Measurements from ENCODE around the gene EDA. TPM values are rescaled to one million over a fixed set of nuclear protein-coding genes. Genes with fewer than 3 reads are reported as not detected.
A peak's percentile ranks its signal among the peaks of the same experiment; 100 is the strongest.

Gene EDA
- 4.5 TPM for polyA plus RNA-seq (2013, experiment 1 of 2)
- 5.6 TPM for polyA plus RNA-seq (2013, experiment 2 of 2)

DNA sequence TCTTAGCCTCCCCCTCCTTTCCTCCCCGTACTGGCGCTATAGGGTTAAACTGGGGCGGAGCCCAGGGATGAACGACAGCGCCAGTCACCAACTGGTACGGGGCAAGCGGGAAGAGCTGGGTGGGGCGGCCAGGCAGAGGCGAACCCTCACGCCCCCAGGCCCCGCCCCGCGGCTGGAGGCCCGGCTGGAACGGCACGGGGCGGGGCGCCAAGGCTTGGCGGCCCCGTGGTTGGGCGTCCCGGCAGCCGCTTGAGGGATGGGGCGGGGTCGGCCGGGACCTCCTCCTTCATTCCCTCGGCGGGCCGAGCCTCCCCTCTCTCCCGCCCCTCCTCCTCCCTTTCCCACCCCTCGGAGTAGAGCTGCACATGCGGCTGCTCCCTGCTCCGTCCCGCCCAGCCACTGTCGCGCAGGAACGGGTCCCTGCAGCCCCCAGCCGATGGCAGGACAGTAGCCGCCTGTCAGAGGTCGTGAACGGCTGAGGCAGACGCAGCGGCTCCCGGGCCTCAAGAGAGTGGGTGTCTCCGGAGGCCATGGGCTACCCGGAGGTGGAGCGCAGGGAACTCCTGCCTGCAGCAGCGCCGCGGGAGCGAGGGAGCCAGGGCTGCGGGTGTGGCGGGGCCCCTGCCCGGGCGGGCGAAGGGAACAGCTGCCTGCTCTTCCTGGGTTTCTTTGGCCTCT is at the start of gene EDA:
Gene EDA (plus strand): TSS at position 335 of the 678 bp plus-strand sequence.
- Histone ChIP-seq H3K9ac (ENCODE audit: low read depth, low read length) (peak within 1 kb of the TSS; percentile 55; the same call in 1 of the 2 replicates), H3K4me3 (ENCODE audit: low read length) (peak within 1 kb of the TSS; percentile 67), H3K36me3 (ENCODE audit: insufficient read depth, low read length) (no peaks in the 10 kb centered on the region), H3K27ac (ENCODE audit: low read depth, low read length) (no peak within 1 kb of the TSS), H3K9me3 (ENCODE audit: insufficient read depth, low read depth, low read length) (no peaks in the 10 kb centered on the region), H3K4me1 (ENCODE audit: insufficient read depth, low read length) (0 out of 2 replicates have a peak, but pooled peaks cover 6% of the 10 kb centered on the region), H3K27me3 (ENCODE audit: insufficient read depth, low read length) (peaks cover 18% of the 10 kb centered on the region)
- under 1% methylated on average over 47 of the region's 56 CpGs for WGBS

DNA sequence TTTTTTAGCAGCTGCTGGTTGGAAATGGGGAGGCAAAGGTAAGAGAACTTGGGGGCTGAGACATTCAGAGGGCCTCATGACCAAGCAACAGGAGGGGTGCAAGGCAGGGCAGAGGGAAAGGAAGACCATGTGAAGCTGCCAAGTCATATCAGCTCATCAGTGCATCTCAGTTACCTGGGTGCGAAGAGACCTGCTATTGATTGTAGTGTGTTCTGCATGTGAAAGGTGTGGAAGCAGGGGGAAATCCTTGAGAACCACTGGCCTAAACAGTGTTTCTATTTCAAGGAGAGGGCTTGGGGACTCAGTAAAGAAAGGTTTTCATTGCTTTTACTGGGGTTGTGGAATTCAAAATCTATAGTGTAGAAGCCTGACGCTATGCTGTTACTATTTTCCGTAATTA is 47.1 kb upstream of the EDA start:
- no peak overlapping the region for H3K27ac ChIP-seq (ENCODE audit: low read depth, low read length)
- H3K4me1 ChIP-seq (ENCODE audit: insufficient read depth, low read length), result no peaks in the 10 kb centered on the region
- H3K27me3 ChIP-seq (ENCODE audit: insufficient read depth, low read length), result no peaks in the 10 kb centered on the region
- no peaks in the 10 kb centered on the region for H3K36me3 ChIP-seq (ENCODE audit: insufficient read depth, low read length)
- H3K9ac ChIP-seq (ENCODE audit: low read depth, low read length), result no peak overlapping the region
- WGBS, result 83% methylated on average over 3 of the region's 3 CpGs
- H3K4me3 ChIP-seq (ENCODE audit: low read length), result no peak overlapping the region
- 0 out of 2 replicates have a peak, but pooled peaks cover 4% of the 10 kb centered on the region for H3K9me3 ChIP-seq (ENCODE audit: insufficient read depth, low read depth, low read length)

DNA sequence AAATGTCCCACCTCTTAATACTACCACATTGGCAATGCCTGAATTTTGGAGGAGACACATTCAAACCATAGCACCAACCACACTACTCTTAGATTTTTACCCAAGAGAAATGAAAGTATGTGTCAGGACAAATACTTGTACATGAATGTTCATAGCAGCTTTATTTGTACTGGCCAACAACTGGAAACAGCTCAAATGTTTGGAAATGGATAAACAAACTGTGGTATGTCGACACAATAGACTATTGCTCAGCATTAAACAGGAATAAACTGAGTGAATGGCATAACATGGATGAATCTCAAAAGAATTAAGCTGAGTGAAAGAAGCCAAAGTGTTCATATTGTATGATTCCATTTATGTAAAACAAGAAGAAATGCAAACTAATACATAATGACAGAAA is 18.5 kb upstream of the EDA start:
- H3K4me1 ChIP-seq (ENCODE audit: insufficient read depth, low read length), result no peaks in the 10 kb centered on the region
- WGBS, result 94% methylated on average over 1 of the region's 1 CpG
- no peaks in the 10 kb centered on the region for H3K36me3 ChIP-seq (ENCODE audit: insufficient read depth, low read length)
- H3K9me3 ChIP-seq (ENCODE audit: insufficient read depth, low read depth, low read length), result no peaks in the 10 kb centered on the region
- no peak overlapping the region for H3K4me3 ChIP-seq (ENCODE audit: low read length)
- no peak overlapping the region for H3K9ac ChIP-seq (ENCODE audit: low read depth, low read length)
- no peak overlapping the region for H3K27ac ChIP-seq (ENCODE audit: low read depth, low read length)
- H3K27me3 ChIP-seq (ENCODE audit: insufficient read depth, low read length), result no peaks in the 10 kb centered on the region

DNA sequence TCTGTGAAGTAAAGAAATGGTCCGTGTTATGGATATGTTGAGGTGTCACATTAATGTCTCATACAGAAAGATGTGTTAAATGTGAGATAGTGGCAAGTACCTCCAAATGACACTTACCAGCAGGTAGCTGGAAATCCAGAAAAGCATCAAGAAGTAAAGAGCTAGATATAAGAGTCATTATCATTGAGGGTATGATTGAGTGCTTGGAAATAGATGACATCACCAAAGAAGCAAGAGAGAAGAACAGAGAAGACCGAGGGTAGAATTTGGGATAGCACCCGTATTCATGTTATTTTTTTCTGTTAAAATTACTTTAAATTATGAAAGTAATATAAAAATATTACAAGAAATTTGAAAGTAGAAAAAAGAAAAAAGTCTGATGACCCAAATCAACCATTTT is 15.7 kb upstream of the EDA start:
- WGBS, result 88% methylated on average over 1 of the region's 3 CpGs
- Histone ChIP-seq H3K27ac (ENCODE audit: low read depth, low read length) (no peak overlapping the region), H3K9me3 (ENCODE audit: insufficient read depth, low read depth, low read length) (no peaks in the 10 kb centered on the region), H3K4me1 (ENCODE audit: insufficient read depth, low read length) (peaks cover 13% of the 10 kb centered on the region), H3K36me3 (ENCODE audit: insufficient read depth, low read length) (no peaks in the 10 kb centered on the region), H3K4me3 (ENCODE audit: low read length) (no peak overlapping the region), H3K9ac (ENCODE audit: low read depth, low read length) (no peak overlapping the region), H3K27me3 (ENCODE audit: insufficient read depth, low read length) (no peaks in the 10 kb centered on the region; the same call in 1 of the 2 replicates)

DNA sequence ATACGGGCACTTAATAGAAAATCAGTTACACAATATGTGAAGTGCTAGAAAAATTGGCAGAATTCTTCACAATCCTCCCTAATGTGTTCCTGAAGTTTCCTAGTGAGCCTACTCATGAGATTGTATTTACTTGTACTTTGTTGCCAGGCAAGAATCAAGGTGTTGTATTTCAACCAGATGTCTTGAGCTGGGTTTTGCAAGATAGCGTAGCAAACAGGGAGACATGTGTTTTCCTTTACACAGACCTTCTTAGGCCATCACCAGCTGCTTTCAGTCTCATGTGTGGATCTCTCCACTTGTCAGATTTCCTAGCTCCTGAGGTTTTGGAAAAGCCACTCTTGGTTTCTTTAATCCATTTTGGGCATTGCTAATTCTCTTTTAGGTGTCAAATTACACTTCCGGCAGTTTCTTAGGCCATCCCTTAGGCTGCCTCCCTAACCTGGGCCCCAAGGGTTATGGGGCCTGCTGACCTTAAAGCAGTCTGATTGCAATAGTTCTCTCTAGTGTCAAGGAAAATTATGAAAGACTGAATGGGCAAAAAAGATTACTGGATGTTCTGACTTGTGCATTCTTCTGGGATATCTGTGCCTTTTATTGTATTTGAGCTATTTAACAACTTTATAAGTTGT is 12.2 kb upstream of the EDA start:
- Histone ChIP-seq H3K4me3 (ENCODE audit: low read length) (no peak overlapping the region), H3K27ac (ENCODE audit: low read depth, low read length) (no peak overlapping the region), H3K9ac (ENCODE audit: low read depth, low read length) (no peak overlapping the region), H3K27me3 (ENCODE audit: insufficient read depth, low read length) (no peaks in the 10 kb centered on the region; the same call in 1 of the 2 replicates), H3K4me1 (ENCODE audit: insufficient read depth, low read length) (peaks cover 21% of the 10 kb centered on the region), H3K9me3 (ENCODE audit: insufficient read depth, low read depth, low read length) (no peaks in the 10 kb centered on the region), H3K36me3 (ENCODE audit: insufficient read depth, low read length) (no peaks in the 10 kb centered on the region)
- 66% methylated on average over 2 of the region's 3 CpGs for whole genome bisulfite sequencing

DNA sequence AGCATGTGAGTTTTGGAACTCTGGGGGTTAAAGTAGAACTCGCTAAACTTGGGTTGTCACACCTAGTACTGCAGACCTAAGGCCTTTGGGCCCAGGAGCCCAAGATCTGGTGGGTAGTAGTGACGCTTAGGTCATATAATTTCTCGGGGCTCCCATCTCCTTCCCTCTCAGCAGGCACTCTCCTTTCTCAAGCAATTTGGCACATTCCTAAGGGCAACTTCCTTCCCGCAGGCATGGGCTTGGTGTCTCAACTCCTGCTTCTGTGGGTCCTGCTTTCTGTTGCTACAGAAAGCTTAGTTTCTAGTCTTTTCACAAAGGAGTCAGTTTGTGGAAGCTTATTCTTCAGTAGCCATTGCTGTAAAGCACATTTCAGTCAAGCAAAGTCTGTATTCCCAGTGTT is 10.4 kb upstream of the EDA start:
- H3K4me1 ChIP-seq (ENCODE audit: insufficient read depth, low read length), result peaks cover 21% of the 10 kb centered on the region
- no peaks in the 10 kb centered on the region for H3K9me3 ChIP-seq (ENCODE audit: insufficient read depth, low read depth, low read length)
- no peak overlapping the region for H3K4me3 ChIP-seq (ENCODE audit: low read length)
- H3K9ac ChIP-seq (ENCODE audit: low read depth, low read length), result no peak overlapping the region
- H3K27ac ChIP-seq (ENCODE audit: low read depth, low read length), result no peak overlapping the region
- H3K27me3 ChIP-seq (ENCODE audit: insufficient read depth, low read length), result no peaks in the 10 kb centered on the region; the same call in 1 of the 2 replicates
- 64% methylated on average over 4 of the region's 4 CpGs for WGBS
- no peaks in the 10 kb centered on the region for H3K36me3 ChIP-seq (ENCODE audit: insufficient read depth, low read length)

DNA sequence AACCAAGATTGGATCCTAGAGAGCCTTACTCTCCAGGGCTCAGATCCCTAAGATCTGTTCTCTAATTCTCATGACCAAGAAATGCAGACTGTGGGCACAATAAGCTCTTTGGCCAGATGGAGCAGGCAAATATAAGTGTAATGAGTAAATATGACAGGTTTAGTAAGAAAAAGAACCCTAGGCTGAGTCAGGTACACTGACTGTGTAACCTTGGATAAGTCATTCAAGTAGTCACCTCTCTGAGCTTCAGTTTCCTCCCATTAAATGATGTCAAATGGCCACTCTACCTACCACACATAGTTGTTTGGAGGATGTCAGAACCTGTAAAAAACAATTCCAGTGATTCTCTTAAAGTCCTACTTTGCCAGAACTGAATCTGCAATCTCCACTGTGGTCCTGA is 8.3 kb upstream of the EDA start:
- no peaks in the 10 kb centered on the region; the same call in 1 of the 2 replicates for H3K27me3 ChIP-seq (ENCODE audit: insufficient read depth, low read length)
- H3K4me1 ChIP-seq (ENCODE audit: insufficient read depth, low read length), result peaks cover 21% of the 10 kb centered on the region
- H3K27ac ChIP-seq (ENCODE audit: low read depth, low read length), result no peak overlapping the region
- no peaks in the 10 kb centered on the region for H3K9me3 ChIP-seq (ENCODE audit: insufficient read depth, low read depth, low read length)
- H3K4me3 ChIP-seq (ENCODE audit: low read length), result no peak overlapping the region
- H3K36me3 ChIP-seq (ENCODE audit: insufficient read depth, low read length), result no peaks in the 10 kb centered on the region
- no peak overlapping the region for H3K9ac ChIP-seq (ENCODE audit: low read depth, low read length)

DNA sequence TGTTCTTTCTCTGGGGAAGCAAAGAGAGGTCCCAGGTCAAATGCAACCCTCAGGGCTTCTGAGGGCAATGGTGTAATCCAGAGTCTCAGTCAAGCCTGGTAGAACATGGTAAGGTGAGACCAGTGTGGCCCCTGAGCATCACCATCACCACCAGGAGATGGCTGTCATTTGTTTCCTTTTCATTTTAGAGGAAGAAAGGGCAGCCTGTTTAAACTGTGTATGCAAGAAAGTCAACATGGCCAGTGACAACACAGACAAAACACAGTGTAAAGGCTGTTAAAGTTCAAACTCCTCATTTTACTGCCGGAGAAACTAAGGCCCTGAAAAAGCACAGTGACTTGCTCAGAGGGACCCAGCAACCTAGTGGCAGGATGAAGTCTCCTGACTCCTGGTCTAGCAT is 2.0 kb upstream of the EDA start:
- 0 out of 2 replicates have a peak, but pooled peaks cover 6% of the 10 kb centered on the region for H3K4me1 ChIP-seq (ENCODE audit: insufficient read depth, low read length)
- H3K36me3 ChIP-seq (ENCODE audit: insufficient read depth, low read length), result no peaks in the 10 kb centered on the region
- no peak overlapping the region for H3K9ac ChIP-seq (ENCODE audit: low read depth, low read length)
- no peak overlapping the region for H3K4me3 ChIP-seq (ENCODE audit: low read length)
- WGBS, result 100% methylated on average over 1 of the region's 1 CpG
- H3K27ac ChIP-seq (ENCODE audit: low read depth, low read length), result no peak overlapping the region
- H3K27me3 ChIP-seq (ENCODE audit: insufficient read depth, low read length), result peaks cover 18% of the 10 kb centered on the region
- no peaks in the 10 kb centered on the region for H3K9me3 ChIP-seq (ENCODE audit: insufficient read depth, low read depth, low read length)

DNA sequence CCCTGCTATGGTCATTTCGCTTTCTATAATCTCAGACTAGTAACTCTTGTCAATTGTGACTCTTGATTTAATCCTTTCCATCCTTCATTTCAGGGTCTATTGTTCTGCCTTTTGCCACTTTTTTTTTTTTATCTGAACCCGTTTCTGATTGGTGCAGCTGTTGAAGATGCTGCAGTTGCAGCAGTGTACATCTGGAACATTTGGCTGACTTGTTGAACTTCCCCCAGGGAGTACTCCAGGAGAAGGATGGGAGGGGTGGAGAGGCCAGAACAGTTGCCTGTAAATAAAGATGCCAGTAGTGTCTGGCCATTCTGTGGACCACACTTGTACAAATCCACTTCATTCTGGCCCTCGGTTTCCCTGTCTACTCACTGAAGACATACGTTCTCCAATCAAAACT is 1.0 kb upstream of the EDA start:
- no peak overlapping the region for H3K27ac ChIP-seq (ENCODE audit: low read depth, low read length)
- peaks cover 18% of the 10 kb centered on the region for H3K27me3 ChIP-seq (ENCODE audit: insufficient read depth, low read length)
- no peaks in the 10 kb centered on the region for H3K9me3 ChIP-seq (ENCODE audit: insufficient read depth, low read depth, low read length)
- H3K9ac ChIP-seq (ENCODE audit: low read depth, low read length), result no peak overlapping the region
- H3K4me1 ChIP-seq (ENCODE audit: insufficient read depth, low read length), result 0 out of 2 replicates have a peak, but pooled peaks cover 6% of the 10 kb centered on the region
- H3K36me3 ChIP-seq (ENCODE audit: insufficient read depth, low read length), result no peaks in the 10 kb centered on the region
- WGBS, result 64% methylated on average over 4 of the region's 4 CpGs
- peak overlapping the region; percentile 57 for H3K4me3 ChIP-seq (ENCODE audit: low read length)

DNA sequence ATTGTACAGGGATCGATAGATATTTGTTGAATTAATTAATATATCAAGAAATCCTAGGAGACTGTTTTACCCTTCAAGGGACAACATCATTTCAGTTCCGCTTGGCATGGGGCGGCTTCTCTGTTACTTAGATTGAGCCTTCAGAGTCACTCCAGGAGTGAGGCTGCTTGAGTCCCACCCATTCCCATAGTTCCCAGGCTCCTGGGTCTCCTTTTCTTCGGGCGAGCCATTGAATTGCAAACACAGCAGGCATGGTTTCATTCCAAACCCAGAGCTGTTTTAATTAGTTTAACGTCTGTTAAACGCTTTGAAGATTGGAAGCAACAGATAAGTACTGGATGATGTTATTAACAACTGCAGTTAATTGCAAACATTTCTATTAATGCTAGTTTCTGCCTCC is 571 bp upstream of the EDA start:
- H3K27ac ChIP-seq (ENCODE audit: low read depth, low read length), result no peak overlapping the region
- no peaks in the 10 kb centered on the region for H3K36me3 ChIP-seq (ENCODE audit: insufficient read depth, low read length)
- no peaks in the 10 kb centered on the region for H3K9me3 ChIP-seq (ENCODE audit: insufficient read depth, low read depth, low read length)
- WGBS, result 3% methylated on average over 6 of the region's 7 CpGs
- 0 out of 2 replicates have a peak, but pooled peaks cover 6% of the 10 kb centered on the region for H3K4me1 ChIP-seq (ENCODE audit: insufficient read depth, low read length)
- H3K27me3 ChIP-seq (ENCODE audit: insufficient read depth, low read length), result peaks cover 18% of the 10 kb centered on the region
- peak overlapping the region; percentile 57 for H3K4me3 ChIP-seq (ENCODE audit: low read length)
- no peak overlapping the region for H3K9ac ChIP-seq (ENCODE audit: low read depth, low read length)

DNA sequence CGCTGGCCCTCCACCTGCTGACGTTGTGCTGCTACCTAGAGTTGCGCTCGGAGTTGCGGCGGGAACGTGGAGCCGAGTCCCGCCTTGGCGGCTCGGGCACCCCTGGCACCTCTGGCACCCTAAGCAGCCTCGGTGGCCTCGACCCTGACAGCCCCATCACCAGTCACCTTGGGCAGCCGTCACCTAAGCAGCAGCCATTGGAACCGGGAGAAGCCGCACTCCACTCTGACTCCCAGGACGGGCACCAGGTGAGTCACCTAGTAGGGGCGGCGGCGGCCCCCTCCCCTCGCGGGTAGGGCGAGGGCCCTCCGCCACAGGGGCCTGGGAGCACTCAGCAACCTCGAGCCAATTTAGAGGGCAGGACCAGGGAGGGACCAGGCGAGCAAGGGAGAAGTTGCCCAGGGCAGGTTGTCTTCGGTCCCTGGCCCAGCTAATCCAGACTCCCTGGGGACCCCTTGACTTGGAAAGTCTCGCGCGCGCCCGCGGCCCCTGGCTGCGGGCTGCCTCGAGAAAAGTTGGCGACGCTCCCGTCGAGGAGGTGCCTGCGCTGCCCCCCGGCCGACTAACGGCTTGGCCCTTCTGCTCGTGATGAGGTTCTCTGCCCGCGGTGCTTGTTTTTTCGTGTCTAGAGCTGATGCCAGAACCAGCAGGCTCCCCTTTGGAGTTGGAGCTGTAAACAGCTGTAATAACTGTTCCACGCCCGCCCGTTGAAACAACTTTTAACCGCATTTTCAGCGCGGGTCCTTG is 717 bp downstream of the EDA start:
- H3K27me3 ChIP-seq (ENCODE audit: insufficient read depth, low read length), result peaks cover 18% of the 10 kb centered on the region
- peak overlapping the region; percentile 55; the same call in 1 of the 2 replicates for H3K9ac ChIP-seq (ENCODE audit: low read depth, low read length)
- H3K4me3 ChIP-seq (ENCODE audit: low read length), result peak overlapping the region; percentile 67
- under 1% methylated on average over 53 of the region's 53 CpGs for WGBS
- 0 out of 2 replicates have a peak, but pooled peaks cover 6% of the 10 kb centered on the region for H3K4me1 ChIP-seq (ENCODE audit: insufficient read depth, low read length)
- H3K9me3 ChIP-seq (ENCODE audit: insufficient read depth, low read depth, low read length), result no peaks in the 10 kb centered on the region
- no peaks in the 10 kb centered on the region for H3K36me3 ChIP-seq (ENCODE audit: insufficient read depth, low read length)
- no peak overlapping the region for H3K27ac ChIP-seq (ENCODE audit: low read depth, low read length)

Measured in HUES64 (cell line).